GM23338 (cell line): ENCODE measurements around the gene HYKK. TPM values are rescaled to one million over a fixed set of nuclear protein-coding genes. Genes with fewer than 3 reads are reported as not detected.

Experiments
- ATAC-seq: fragments of 200-7000 bp; cut with Tn5 transposase; 3 replicates; pipeline ENCODE4 v1.9.1; 2020
- DNase-seq: peaks from one replicate; pipeline ENCODE4 v3.0.0-alpha.2; 2015; ENCODE audit warnings: low spot score
- H2AFZ ChIP-seq: fragments of 200-600 bp; sonication (generic); 2 replicates; pipeline ENCODE4 v1.8.0; 2016; ENCODE audit warnings: antibody characterized with exemption, mild to moderate bottlenecking, moderate library complexity
- H3F3A ChIP-seq: fragments of 200-600 bp; sonication (generic); replicated peaks from 2 replicates; pipeline ENCODE4 v1.8.0; 2017; ENCODE audit warnings: antibody characterized with exemption, mixed run types, low read depth
- H3K27ac ChIP-seq: fragments of 200-600 bp; sonication (generic); 2 replicates; pipeline ENCODE4 v1.6.1; 2016; ENCODE audit warnings: low read depth
- H3K27me3 ChIP-seq: fragments of 200-600 bp; sonication (generic); 2 replicates; pipeline ENCODE4 v1.8.0; 2016; ENCODE audit warnings: mild to moderate bottlenecking, mixed run types, moderate library complexity; ENCODE audit not compliant: insufficient read depth
- H3K36me3 ChIP-seq: fragments of 200-600 bp; sonication (generic); 2 replicates; pipeline ENCODE4 v1.8.0; 2016; ENCODE audit warnings: mild to moderate bottlenecking; ENCODE audit not compliant: insufficient read depth
- H3K4me1 ChIP-seq: fragments of 200-600 bp; sonication (generic); 2 replicates; pipeline ENCODE4 v1.8.0; 2016; ENCODE audit warnings: mild to moderate bottlenecking, moderate library complexity; ENCODE audit not compliant: insufficient read depth
- H3K4me2 ChIP-seq: fragments of 200-600 bp; sonication (generic); 2 replicates; pipeline ENCODE4 v1.7.1; 2017; ENCODE audit warnings: mixed run types
- H3K4me3 ChIP-seq: fragments of 200-600 bp; sonication (generic); 2 replicates; pipeline ENCODE4 v1.6.1; 2016; ENCODE audit warnings: mixed run types
- H3K79me2 ChIP-seq: fragments of 200-600 bp; sonication (generic); replicated peaks from 2 replicates; pipeline ENCODE4 v1.8.0; 2017; ENCODE audit warnings: mild to moderate bottlenecking; ENCODE audit not compliant: insufficient read depth
- H3K9me2 ChIP-seq: fragments of 200-600 bp; sonication (generic); 2 replicates; pipeline ENCODE4 v1.8.0; 2017; ENCODE audit not compliant: insufficient read depth
- H4K20me1 ChIP-seq: fragments of 200-600 bp; sonication (generic); replicated peaks from 2 replicates; pipeline ENCODE4 v1.8.0; 2017; ENCODE audit warnings: mild to moderate bottlenecking; ENCODE audit not compliant: insufficient read depth
- H3K27ac Mint-ChIP-seq: 2 replicates; pipeline ENCODE4 v1.8.0; 2020; ENCODE audit warnings: inconsistent platforms, mild to moderate bottlenecking, moderate library complexity, mixed read lengths
- H3K27me3 Mint-ChIP-seq: 3 replicates; pipeline ENCODE4 v1.8.0; 2022; ENCODE audit warnings: low read depth, mild to moderate bottlenecking, moderate library complexity, mixed read lengths, inconsistent platforms; ENCODE audit not compliant: insufficient read depth, poor library complexity
- H3K36me3 Mint-ChIP-seq: 3 replicates; pipeline ENCODE4 v1.8.0; 2021; ENCODE audit warnings: low read depth, mild to moderate bottlenecking, inconsistent platforms, moderate library complexity, mixed read lengths
- H3K4me1 Mint-ChIP-seq: 3 replicates; pipeline ENCODE4 v1.8.0; 2020; ENCODE audit warnings: mild to moderate bottlenecking, inconsistent platforms, mixed read lengths
- H3K4me3 Mint-ChIP-seq: 3 replicates; pipeline ENCODE4 v1.8.0; 2021; ENCODE audit warnings: moderate library complexity, mild to moderate bottlenecking, inconsistent platforms, mixed read lengths
- H3K9me3 Mint-ChIP-seq: 3 replicates; pipeline ENCODE4 v1.8.0; 2020; ENCODE audit warnings: moderate library complexity, mild to moderate bottlenecking, inconsistent platforms, mixed read lengths
- CREB1 ChIP-seq: fragments of 250-450 bp; sonication (Bioruptor Pico); IDR thresholded peaks from 2 replicates; pipeline ENCODE4 v1.5.0; 2020; ENCODE audit warnings: low read depth, mild to moderate bottlenecking, moderate library complexity
- CTCF ChIP-seq, 2 experiments: fragments of 200-600 bp in 1 of 2; sonication (generic) in 1 of 2; conservative IDR thresholded peaks; 2 replicates each; pipeline versions ENCODE4 v1.5.1 to v1.6.1; 2016 to 2017; ENCODE audit warnings: antibody characterized with exemption in 2 of 2, low read depth in 2 of 2, mild to moderate bottlenecking in 2 of 2, moderate library complexity in 1 of 2
- ETS1 ChIP-seq: IDR thresholded peaks from 2 replicates; pipeline ENCODE4 v1.6.1; 2016; ENCODE audit warnings: antibody characterized with exemption
- EZH2 ChIP-seq: fragments of 200-600 bp; sonication (generic); IDR thresholded peaks from one replicate; pipeline ENCODE4 v1.8.0; 2017; ENCODE audit warnings: antibody characterized with exemption, mild to moderate bottlenecking, low read depth; ENCODE audit not compliant: unreplicated experiment
- EZH2phosphoT487 ChIP-seq: fragments of 200-600 bp; sonication (generic); IDR thresholded peaks from one replicate; pipeline ENCODE4 v1.8.1; 2018; ENCODE audit warnings: antibody characterized with exemption; ENCODE audit not compliant: unreplicated experiment
- JUNB ChIP-seq: IDR thresholded peaks from one replicate; pipeline ENCODE4 v1.6.1; 2016; ENCODE audit warnings: antibody characterized with exemption; ENCODE audit not compliant: unreplicated experiment
- NANOG ChIP-seq: IDR thresholded peaks from 2 replicates; pipeline ENCODE4 v1.6.1; 2016; ENCODE audit warnings: antibody characterized with exemption, borderline replicate concordance
- POLR2AphosphoS5 ChIP-seq: IDR thresholded peaks from 2 replicates; pipeline ENCODE4 v1.6.1; 2016; ENCODE audit warnings: antibody characterized with exemption, low read depth
- STAT1 ChIP-seq: IDR thresholded peaks from one replicate; pipeline ENCODE4 v1.6.1; 2016; ENCODE audit warnings: antibody characterized with exemption; ENCODE audit not compliant: unreplicated experiment
- ZNF114 ChIP-seq: fragments of 250-450 bp; sonication (Bioruptor Pico); IDR thresholded peaks from 2 replicates; pipeline ENCODE4 v1.5.0; 2020; ENCODE audit warnings: mild to moderate bottlenecking, moderate library complexity
- ZNF331 ChIP-seq: fragments of 250-450 bp; sonication (Bioruptor Pico); IDR thresholded peaks from 2 replicates; pipeline ENCODE4 v1.5.0; 2020; ENCODE audit warnings: low read depth, mild to moderate bottlenecking, moderate library complexity
- ZNF462 ChIP-seq: fragments of 250-450 bp; sonication (Bioruptor Pico); IDR thresholded peaks from 2 replicates; pipeline ENCODE4 v1.5.0; 2020; ENCODE audit warnings: mild to moderate bottlenecking, moderate library complexity
- polyA plus RNA-seq: library from polyadenylated mRNA; unstranded; fragments of >200 nt; fragmentation: Nextera tagmentation; extraction: Ambion mirVana; gene quantifications from 2 replicates; pipeline ENCODE4 v1.2.1, GENCODE V29; 2016
- total RNA-seq: library from RNA; depleted of rRNA; stranded (reverse); fragments of >200 nt; shearing (Covaris generic); gene quantifications from 2 replicates; pipeline ENCODE4 v1.2.3, GENCODE V29; 2014

HYKK gene
- total and polyA plus RNA-seq, 2 experiments from 2014 or later = 2.9 to 5.5 TPM

GRCh38 chr15:78551902-78552301 is 44.5 kb downstream of the HYKK start:
- Histone ChIP-seq H3K4me2 (no peak overlapping the region), H4K20me1 (peaks cover 1% of the 10 kb centered on the region; the same call in 1 of the 2 replicates), H3K4me3 (no peak overlapping the region), H3K4me1 (no peaks in the 10 kb centered on the region), H3K9me2 (no peaks in the 10 kb centered on the region), H3K36me3 (peaks cover 16% of the 10 kb centered on the region; the same call in 1 of the 2 replicates), H3K27me3 (no peaks in the 10 kb centered on the region), H3F3A (no peaks in the 10 kb centered on the region), H3K27ac (no peak overlapping the region), H2AFZ (no peak overlapping the region), H3K79me2 (no peaks in the 10 kb centered on the region)
- H3K27me3 Mint-ChIP-seq = peaks cover 3% of the 10 kb centered on the region
- TF ChIP-seq JUNB (no peak), ZNF331 (no peak), EZH2phosphoT487 (no peak), POLR2AphosphoS5 (no peak), CREB1 (no peak), CTCF (conservative IDR thresholded peaks at IDR 0.05; ENCODE audit: low read depth in 2 of 2) (no peak), ETS1 (no peak), STAT1 (no peak), ZNF462 (CRISPR knock-in tag) (no peak), NANOG (no peak), ZNF114 (no peak), EZH2 (no peak)
- H3K36me3 Mint-ChIP-seq = peaks cover 38% of the 10 kb centered on the region
- H3K27ac Mint-ChIP-seq = no peak overlapping the region
- H3K4me3 Mint-ChIP-seq = no peak overlapping the region
- no peak for ATAC-seq
- no peak for DNase-seq
- H3K9me3 Mint-ChIP-seq = no peaks in the 10 kb centered on the region
- H3K4me1 Mint-ChIP-seq = no peaks in the 10 kb centered on the region; the same call in 2 of the 3 replicates
